IMR-90 (cell line): Measurements from ENCODE around the gene NNT.

ENCODE experiments used
- FOS ChIP-seq: fragments of 150-350 bp; IDR thresholded peaks from 2 replicates; pipeline ENCODE4 v1.6.1; 2016; ENCODE audit warnings: low read depth, low read length
- NFE2L2 ChIP-seq: fragments of 150-350 bp; IDR thresholded peaks from 2 replicates; pipeline ENCODE4 v1.6.1; 2016; ENCODE audit warnings: low read depth, mild to moderate bottlenecking, low read length
- POLR2A ChIP-seq: IDR thresholded peaks from 2 replicates; pipeline ENCODE4 v1.6.1; 2012; ENCODE audit warnings: mild to moderate bottlenecking, low read depth, low read length
- RFX5 ChIP-seq: IDR thresholded peaks from 2 replicates; pipeline ENCODE4 v1.8.0; 2012; ENCODE audit warnings: low read depth, mild to moderate bottlenecking, low read length, moderate library complexity
- TF ChIP-seq, protein P1 (sequence below): conservative IDR thresholded peaks from 2 replicates; pipeline ENCODE4 v1.5.1; 2012; ENCODE audit warnings: mild to moderate bottlenecking, low read depth, low read length, improper control_type of control experiment

DNA sequence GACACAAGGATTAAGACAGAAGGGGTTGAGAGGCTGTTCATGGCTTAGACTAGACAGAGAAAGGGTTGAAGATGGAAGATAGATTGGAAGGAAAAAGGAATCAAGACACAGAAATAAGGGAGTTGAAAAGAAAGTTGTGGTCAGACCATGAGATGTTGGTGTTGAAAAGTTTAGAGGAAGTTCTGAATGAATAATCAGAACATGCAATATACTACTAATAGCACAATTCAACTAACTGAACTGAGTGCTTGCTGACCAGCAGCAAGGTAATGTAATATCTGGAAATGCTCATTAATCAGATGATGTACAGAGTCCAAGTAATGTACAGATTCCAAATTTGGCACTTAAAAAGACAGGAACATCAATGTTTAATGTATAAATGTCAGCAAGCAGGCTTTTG, 10.6 kb upstream of the NNT start:
- TF ChIP-seq, protein P1, sequence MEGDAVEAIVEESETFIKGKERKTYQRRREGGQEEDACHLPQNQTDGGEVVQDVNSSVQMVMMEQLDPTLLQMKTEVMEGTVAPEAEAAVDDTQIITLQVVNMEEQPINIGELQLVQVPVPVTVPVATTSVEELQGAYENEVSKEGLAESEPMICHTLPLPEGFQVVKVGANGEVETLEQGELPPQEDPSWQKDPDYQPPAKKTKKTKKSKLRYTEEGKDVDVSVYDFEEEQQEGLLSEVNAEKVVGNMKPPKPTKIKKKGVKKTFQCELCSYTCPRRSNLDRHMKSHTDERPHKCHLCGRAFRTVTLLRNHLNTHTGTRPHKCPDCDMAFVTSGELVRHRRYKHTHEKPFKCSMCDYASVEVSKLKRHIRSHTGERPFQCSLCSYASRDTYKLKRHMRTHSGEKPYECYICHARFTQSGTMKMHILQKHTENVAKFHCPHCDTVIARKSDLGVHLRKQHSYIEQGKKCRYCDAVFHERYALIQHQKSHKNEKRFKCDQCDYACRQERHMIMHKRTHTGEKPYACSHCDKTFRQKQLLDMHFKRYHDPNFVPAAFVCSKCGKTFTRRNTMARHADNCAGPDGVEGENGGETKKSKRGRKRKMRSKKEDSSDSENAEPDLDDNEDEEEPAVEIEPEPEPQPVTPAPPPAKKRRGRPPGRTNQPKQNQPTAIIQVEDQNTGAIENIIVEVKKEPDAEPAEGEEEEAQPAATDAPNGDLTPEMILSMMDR = no peak
- no peak for TF ChIP-seq FOS
- no peak for TF ChIP-seq POLR2A
- TF ChIP-seq NFE2L2 = no peak
- TF ChIP-seq RFX5 = no peak
